Measurements from ENCODE around the gene ENTPD6. TPM values are rescaled to one million over a fixed set of nuclear protein-coding genes. Genes with fewer than 3 reads are reported as not detected.
A peak's percentile ranks its signal among the peaks of the same experiment; 100 is the strongest.
"Not testable (repeated sequence)": the region's sequence is repeated elsewhere in the genome, so short reads cannot be mapped to it uniquely, and the experiment has no call there.

Gene ENTPD6
- 68.0 and 77.0 TPM in 2 replicates for total RNA-seq (2014; rRNA removed; shearing (Covaris generic))

DNA sequence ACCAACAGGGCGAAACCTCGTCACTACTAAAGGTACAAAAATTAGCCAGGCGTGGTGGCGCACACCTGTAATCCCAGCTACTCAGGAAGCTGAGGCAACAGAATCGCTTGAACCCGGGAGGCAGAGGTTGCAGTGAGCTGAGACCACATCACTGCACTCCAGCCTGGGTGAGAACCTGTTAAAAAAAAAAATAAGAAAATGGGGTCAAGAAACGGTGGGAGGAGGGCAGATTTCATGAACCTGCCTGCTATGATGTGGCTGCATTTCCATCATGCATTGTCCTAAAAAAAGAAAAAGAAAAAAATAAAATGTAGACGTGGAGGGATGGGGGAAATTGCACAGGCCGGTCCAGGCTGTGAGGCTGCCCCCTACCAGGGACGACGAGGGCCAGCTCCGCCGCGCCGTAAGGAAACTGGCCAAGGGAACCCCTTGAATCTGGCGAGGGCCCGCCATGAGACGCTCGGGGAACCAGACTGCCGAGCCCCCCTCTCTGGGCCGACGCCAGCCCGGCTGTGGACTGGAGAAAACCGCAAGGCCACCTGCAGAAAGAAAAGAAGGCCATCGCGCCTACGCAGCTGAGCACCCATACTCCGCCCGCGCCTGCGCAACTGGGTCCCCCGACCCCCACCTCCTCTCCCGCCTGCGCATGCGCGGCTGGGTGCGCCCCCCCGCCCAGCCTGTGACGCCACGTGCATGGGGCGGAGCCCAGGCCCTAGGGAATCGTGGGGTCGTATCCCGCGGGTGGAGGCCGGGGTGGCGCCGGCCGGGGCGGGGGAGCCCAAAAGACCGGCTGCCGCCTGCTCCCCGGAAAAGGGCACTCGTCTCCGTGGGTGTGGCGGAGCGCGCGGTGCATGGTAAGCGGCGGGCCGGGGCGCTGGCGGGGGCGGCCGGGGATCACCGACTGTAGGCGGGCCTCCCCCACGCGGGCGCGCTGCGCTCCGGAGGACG, at the start of gene ENTPD6:
ENTPD6 (plus strand) TSS at position 699 of the 948 bp plus-strand sequence. CDS start 10,825 bp downstream, outside the sequence.
- Histone ChIP-seq H3K9me3 (replicated peaks) (no peaks in the 10 kb centered on the region), H3K36me3 (peaks cover 13% of the 10 kb centered on the region; the same call in 1 of the 2 replicates), H3K27ac (peak within 1 kb of the TSS; percentile 48), H3K4me1 (replicated peaks) (peaks cover 14% of the 10 kb centered on the region), H3K4me3 (peak within 1 kb of the TSS; percentile 91), H3K27me3 (replicated peaks) (no peaks in the 10 kb centered on the region)
- peak; percentile 91 for DNase-seq (ENCODE audit: low read depth in 1 of 2, low spot score in 2 of 2)

DNA sequence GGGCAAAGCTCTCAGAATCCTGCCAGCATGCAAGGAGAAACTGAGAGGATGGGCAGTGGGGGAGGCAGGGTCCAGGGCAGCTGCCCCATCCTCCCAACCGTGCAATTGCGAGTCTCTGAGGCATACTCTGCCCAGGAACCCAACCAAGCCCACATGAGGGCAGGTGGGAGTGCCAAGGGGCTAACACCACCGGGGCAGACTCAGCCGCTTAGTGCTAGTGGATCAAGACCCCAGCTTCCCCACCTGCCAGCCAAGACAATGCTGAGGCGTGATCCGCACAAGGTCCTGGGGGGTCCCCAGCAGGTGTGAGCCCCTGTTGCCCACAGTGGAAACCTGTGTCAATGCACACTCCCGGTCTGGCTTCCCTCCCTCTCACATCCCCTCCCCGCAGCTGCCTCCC, 48.5 kb upstream of the ENTPD6 start:
- no peak for DNase-seq (ENCODE audit: low read depth in 1 of 2, low spot score in 2 of 2)
- H3K36me3 ChIP-seq: no peaks in the 10 kb centered on the region
- H3K4me3 ChIP-seq: no peak overlapping the region
- H3K9me3 ChIP-seq (replicated peaks): no peaks in the 10 kb centered on the region
- H3K27ac ChIP-seq: no peak overlapping the region
- H3K4me1 ChIP-seq (replicated peaks): peaks cover 8% of the 10 kb centered on the region
- no peaks in the 10 kb centered on the region for H3K27me3 ChIP-seq (replicated peaks)

DNA sequence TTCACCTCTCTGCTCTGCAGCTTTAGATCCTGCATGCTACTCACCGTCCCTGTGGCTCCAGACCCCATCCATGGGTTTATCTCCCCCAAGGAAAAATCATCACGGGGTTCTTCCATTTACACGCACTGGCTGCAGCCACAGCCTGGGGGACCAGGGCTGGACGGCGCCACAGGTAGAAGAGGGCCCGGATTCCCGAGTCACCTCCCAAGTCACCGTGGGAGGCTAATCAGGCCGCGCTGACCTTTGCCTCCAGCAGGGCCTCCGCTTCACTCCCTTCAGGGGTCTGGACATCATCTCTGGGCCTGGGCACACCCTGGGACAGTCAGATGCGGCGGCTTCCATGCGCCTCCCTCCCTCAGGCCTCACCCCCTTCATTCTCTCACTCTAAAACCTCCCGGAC, 47.8 kb upstream of the ENTPD6 start:
- Histone ChIP-seq H3K4me1 (replicated peaks) (peaks cover 8% of the 10 kb centered on the region), H3K9me3 (replicated peaks) (no peaks in the 10 kb centered on the region), H3K27ac (no peak overlapping the region), H3K36me3 (no peaks in the 10 kb centered on the region), H3K4me3 (no peak overlapping the region), H3K27me3 (replicated peaks) (no peaks in the 10 kb centered on the region)
- DNase-seq (ENCODE audit: low read depth in 1 of 2, low spot score in 2 of 2): no peak

DNA sequence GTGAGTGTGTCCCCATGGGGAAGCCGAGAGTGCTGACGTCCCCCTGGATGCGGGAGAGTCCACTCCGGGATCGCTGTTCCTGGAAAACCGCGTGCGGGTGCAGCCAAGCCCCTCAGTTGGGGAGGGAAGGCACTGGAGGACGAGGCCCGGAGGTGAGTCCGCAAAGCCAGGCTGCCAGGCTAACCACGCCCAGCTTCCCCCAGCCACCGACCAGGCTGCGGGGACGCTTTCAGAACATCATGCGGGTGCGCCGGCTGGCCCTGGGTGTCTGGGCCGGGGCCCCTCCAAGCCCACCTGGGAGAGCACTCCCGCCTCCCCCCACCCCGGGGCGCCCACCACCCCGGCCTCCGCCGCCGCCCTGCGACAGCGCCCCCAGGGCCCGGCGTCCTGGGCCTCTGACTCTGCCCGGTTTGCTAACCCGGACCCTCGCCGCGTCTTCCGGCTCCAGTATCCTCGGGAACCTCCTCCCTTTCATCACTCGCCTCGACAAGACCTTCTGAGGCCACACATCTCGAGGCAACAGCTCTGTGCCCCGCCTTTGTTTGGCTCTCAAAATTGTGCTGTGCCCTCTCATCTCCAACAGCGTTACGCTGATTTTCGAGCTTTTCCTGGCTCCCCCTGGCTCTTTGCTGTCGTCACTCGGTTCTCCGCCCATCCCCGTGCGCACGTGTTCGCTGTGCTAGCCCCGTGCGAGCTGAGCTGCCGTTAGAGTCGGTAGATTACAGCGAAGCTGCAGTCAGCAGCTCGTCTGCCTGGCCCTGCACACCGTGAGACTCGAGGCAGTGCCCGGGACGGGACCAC, 47.1 kb upstream of the ENTPD6 start:
- Histone ChIP-seq H3K27ac (no peak overlapping the region), H3K4me1 (replicated peaks) (peaks cover 8% of the 10 kb centered on the region), H3K9me3 (replicated peaks) (no peaks in the 10 kb centered on the region), H3K36me3 (no peaks in the 10 kb centered on the region), H3K4me3 (no peak overlapping the region), H3K27me3 (replicated peaks) (no peaks in the 10 kb centered on the region)
- DNase-seq (ENCODE audit: low read depth in 1 of 2, low spot score in 2 of 2): no peak

DNA sequence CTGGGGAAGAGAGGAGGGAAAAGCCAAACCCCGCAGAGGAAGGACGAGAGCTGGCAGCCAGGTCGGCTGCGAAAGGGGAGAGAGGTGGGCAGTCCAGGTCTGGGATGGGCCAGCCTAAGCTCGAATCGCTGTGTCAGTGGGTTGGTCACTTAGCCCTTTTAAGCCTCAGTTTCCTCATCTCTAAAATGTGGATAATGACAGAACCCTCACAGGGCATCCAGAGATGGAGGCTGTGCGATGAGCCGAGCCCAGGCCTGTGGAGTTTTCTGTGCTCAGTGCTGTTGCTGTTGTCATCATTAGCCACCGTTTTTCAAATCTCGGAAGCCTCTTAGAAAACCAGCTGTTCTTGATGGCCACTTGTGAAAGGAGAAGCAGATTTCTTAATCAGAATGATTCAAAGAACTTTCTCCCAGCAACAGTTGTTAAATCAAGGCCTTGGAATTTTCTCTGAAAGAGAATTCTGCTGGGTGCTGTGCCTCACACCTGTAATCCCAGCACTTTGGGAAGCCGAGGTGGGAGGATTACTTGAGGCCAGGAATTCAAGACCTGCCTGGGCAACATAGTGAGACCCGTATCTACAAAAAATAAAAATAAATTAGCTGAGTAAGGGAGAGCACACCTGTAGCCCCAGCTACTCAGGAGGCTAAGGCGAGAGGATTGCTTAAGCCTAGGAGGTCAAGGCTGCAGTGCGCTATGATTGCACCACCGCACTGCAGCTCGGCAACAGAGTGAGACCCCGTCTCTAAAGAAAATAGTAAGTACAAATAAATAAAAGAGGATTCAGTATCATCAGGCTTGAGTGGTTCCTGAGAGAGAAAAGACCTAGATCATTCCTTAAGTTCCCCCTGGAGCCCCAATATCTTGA, 46.3 kb upstream of the ENTPD6 start:
- Histone ChIP-seq H3K36me3 (no peaks in the 10 kb centered on the region), H3K27me3 (replicated peaks) (no peaks in the 10 kb centered on the region), H3K27ac (no peak overlapping the region), H3K9me3 (replicated peaks) (no peaks in the 10 kb centered on the region), H3K4me1 (replicated peaks) (peaks cover 8% of the 10 kb centered on the region), H3K4me3 (no peak overlapping the region)
- DNase-seq (ENCODE audit: low read depth in 1 of 2, low spot score in 2 of 2): no peak

DNA sequence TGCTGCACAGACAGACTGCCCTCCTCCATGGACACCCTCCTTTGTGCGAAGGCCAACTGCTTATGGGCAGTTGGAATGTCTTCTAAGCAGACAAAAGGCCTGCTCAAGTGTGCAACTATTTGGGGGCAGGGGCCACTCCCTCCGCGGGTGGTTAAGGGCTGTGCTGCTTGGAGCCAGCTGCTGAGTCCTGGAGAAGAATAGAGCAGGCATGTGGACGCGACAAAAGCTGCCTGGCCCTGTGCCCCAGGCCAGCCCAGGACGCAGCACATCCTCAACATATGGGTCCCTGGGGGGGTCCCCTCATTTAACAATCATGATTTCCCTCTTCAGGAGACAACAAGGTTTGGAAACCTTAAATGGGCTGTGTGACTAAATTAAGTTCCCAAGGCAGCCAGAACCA, 45.5 kb upstream of the ENTPD6 start:
- H3K36me3 ChIP-seq: no peaks in the 10 kb centered on the region
- H3K4me3 ChIP-seq: no peak overlapping the region
- no peak overlapping the region for H3K27ac ChIP-seq
- no peaks in the 10 kb centered on the region for H3K27me3 ChIP-seq (replicated peaks)
- DNase-seq (ENCODE audit: low read depth in 1 of 2, low spot score in 2 of 2): peak in 1 of 2 experiments; percentile 6
- no peaks in the 10 kb centered on the region for H3K9me3 ChIP-seq (replicated peaks)
- peaks cover 8% of the 10 kb centered on the region for H3K4me1 ChIP-seq (replicated peaks)

DNA sequence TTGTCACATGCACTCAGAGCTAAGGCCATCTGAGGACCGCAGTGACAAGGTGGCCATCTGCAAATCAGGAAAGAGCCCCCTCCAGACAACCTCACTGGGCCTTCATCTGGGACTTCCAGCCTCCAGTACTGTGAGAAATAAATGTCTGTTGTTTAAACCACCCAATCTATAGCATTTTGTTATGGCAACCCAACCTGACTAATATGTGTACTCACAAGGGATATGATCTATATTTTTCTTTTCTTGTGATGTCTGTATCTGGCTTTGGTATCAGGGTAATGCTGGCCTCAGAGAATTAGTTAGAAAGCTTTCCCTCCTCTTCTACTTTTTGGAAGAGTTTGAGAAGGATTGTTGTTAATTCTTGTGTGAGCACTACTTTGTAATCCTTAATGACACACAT, 37.5 kb upstream of the ENTPD6 start:
- no peak for DNase-seq (ENCODE audit: low read depth in 1 of 2, low spot score in 2 of 2)
- no peak overlapping the region for H3K27ac ChIP-seq
- H3K27me3 ChIP-seq (replicated peaks): no peaks in the 10 kb centered on the region
- no peaks in the 10 kb centered on the region for H3K36me3 ChIP-seq
- H3K4me3 ChIP-seq: no peak overlapping the region
- H3K4me1 ChIP-seq (replicated peaks): no peaks in the 10 kb centered on the region
- no peaks in the 10 kb centered on the region for H3K9me3 ChIP-seq (replicated peaks)

DNA sequence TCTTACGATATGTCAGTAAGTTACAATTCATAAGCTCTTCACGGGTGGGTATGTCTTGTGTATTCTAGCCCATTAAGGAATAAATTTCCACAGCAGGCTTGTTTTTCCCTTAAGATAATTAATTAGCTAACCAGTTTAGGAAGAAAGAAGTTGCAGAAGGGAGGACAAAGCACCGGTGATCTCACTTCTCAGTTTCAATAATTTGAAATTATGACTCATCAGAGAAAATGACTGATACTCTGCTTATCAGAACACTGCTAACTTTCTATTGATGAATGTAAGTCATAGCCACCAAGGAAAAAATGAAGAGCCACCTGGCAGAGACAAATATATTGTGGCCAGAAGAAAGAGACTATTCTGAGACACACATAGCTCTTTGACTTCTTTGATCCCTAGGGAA, 35.0 kb upstream of the ENTPD6 start:
- Histone ChIP-seq H3K27ac (no peak overlapping the region), H3K4me3 (no peak overlapping the region), H3K36me3 (no peaks in the 10 kb centered on the region), H3K4me1 (replicated peaks) (no peaks in the 10 kb centered on the region), H3K27me3 (replicated peaks) (no peaks in the 10 kb centered on the region), H3K9me3 (replicated peaks) (0 out of 2 replicates have a peak, but pooled peaks cover under 1% of the 10 kb centered on the region)
- no peak for DNase-seq (ENCODE audit: low read depth in 1 of 2, low spot score in 2 of 2)

GRCh38 chr20:25160897-25161296, 34.6 kb upstream of the ENTPD6 start:
- no peak overlapping the region for H3K27ac ChIP-seq
- no peaks in the 10 kb centered on the region for H3K27me3 ChIP-seq (replicated peaks)
- H3K4me1 ChIP-seq (replicated peaks): no peaks in the 10 kb centered on the region
- H3K4me3 ChIP-seq: no peak overlapping the region
- 0 out of 2 replicates have a peak, but pooled peaks cover 4% of the 10 kb centered on the region for H3K9me3 ChIP-seq (replicated peaks)
- no peaks in the 10 kb centered on the region for H3K36me3 ChIP-seq
- no peak for DNase-seq (ENCODE audit: low read depth in 1 of 2, low spot score in 2 of 2)

GRCh38 chr20:25165128-25165527, 30.4 kb upstream of the ENTPD6 start:
- H3K4me1 ChIP-seq (replicated peaks): no peaks in the 10 kb centered on the region
- no peak overlapping the region for H3K27ac ChIP-seq
- no peak for DNase-seq (ENCODE audit: low read depth in 1 of 2, low spot score in 2 of 2)
- no peaks in the 10 kb centered on the region for H3K36me3 ChIP-seq
- no peak overlapping the region for H3K4me3 ChIP-seq
- 0 out of 2 replicates have a peak, but pooled peaks cover 4% of the 10 kb centered on the region for H3K9me3 ChIP-seq (replicated peaks)
- H3K27me3 ChIP-seq (replicated peaks): no peaks in the 10 kb centered on the region

DNA sequence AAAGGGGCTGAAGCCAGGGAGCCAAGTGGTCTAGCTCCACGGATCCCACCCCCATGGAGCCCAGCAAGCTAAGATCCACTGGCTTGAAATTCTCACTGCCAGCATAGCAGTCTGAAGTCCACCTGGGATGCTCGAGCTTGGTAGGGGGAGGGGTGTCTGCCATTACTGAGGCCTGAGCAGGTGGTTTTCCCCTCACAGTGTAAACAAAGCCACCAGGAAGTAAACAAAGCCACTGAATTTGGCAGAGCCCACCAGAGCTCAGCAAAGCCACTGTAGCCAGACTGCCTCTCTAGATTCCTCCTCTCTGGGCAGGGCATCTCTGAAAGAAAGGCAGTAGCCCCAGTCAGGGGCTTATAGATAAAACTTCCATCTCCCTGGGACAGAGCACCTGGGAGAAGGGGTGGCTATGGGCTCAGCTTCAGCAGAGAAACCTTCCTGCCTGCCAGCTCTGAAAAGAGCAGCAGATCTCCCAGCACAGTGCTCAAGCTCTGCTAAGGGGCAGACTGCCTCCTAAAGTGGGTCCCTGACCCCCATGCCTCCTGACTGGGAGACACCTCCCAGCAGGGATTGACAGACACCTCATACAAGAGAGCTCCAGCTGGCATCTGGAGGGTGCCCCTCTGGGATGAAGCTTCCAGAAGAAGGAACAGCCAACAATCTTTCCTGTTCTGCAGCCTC, 29.3 kb upstream of the ENTPD6 start:
- H3K36me3 ChIP-seq; H3K4me1 ChIP-seq (replicated peaks); H3K27ac ChIP-seq; H3K4me3 ChIP-seq; H3K27me3 ChIP-seq (replicated peaks); H3K9me3 ChIP-seq (replicated peaks); DNase-seq (ENCODE audit: low read depth in 1 of 2, low spot score in 2 of 2): not testable (repeated sequence)

DNA sequence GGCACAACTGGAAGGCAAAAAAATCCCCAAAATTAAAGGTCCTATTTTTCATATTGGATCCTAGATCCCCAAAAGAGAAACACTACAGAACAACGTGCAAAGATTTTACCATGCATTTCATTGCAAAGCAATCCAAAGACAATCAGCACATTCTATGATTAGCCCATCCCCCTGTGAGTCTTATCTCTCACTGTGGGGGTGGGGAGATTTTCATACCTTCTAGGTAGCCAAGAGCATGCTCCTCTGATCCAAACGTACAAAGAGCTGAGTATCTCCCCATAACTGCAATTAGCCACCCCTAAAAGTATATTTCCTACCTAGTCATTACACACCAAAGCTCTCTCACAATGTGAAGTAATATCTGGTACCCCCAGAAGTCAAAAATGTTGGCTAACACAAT, 22.2 kb upstream of the ENTPD6 start:
- no peak overlapping the region for H3K27ac ChIP-seq
- no peaks in the 10 kb centered on the region for H3K9me3 ChIP-seq (replicated peaks)
- peaks cover 13% of the 10 kb centered on the region for H3K4me1 ChIP-seq (replicated peaks)
- no peak overlapping the region for H3K4me3 ChIP-seq
- no peaks in the 10 kb centered on the region for H3K36me3 ChIP-seq
- no peaks in the 10 kb centered on the region for H3K27me3 ChIP-seq (replicated peaks)
- no peak for DNase-seq (ENCODE audit: low read depth in 1 of 2, low spot score in 2 of 2)

DNA sequence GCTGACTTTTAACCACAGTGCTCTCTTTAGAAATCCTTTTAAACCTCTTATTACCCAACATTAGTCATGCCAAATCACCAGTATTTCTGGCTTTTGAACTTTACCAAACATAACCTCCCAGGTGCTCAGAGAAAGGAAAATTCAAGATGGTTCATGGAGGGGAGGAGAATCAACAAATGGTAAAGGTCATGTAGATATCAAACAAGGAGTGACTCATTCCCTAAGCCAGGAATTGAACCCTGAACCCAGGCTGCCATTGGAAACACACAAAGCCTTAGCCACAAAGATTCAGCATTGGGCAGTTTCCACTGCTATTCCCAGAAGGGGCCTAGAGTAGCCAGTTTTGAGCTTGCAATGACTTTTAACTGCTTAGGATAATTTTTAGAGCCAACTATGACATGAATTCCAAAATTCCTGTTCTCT, 21.6 kb upstream of the ENTPD6 start:
- H3K27ac ChIP-seq: no peak overlapping the region
- H3K4me1 ChIP-seq (replicated peaks): peaks cover 19% of the 10 kb centered on the region
- H3K27me3 ChIP-seq (replicated peaks): no peaks in the 10 kb centered on the region
- no peak for DNase-seq (ENCODE audit: low read depth in 1 of 2, low spot score in 2 of 2)
- H3K4me3 ChIP-seq: no peak overlapping the region
- H3K9me3 ChIP-seq (replicated peaks): no peaks in the 10 kb centered on the region
- H3K36me3 ChIP-seq: no peaks in the 10 kb centered on the region
